VCaP (cell line): ENCODE data around the gene BCL2.

ENCODE experiments used
- H3K27ac ChIP-seq: fragments of 450-650 bp; 2 replicates; pipeline ENCODE4 v1.5.1; 2017
- CTCF ChIP-seq: fragments of 450-650 bp; conservative IDR thresholded peaks from 2 replicates; pipeline ENCODE4 v1.5.1; 2017; ENCODE audit warnings: mild to moderate bottlenecking, moderate library complexity

BCL2 gene

GRCh38 chr18:63322908-63323634 is 3.5 kb upstream of the BCL2 start:
- peak overlapping the region; percentile 42 for H3K27ac ChIP-seq
- TF ChIP-seq CTCF: peak; percentile 85

GRCh38 chr18:63322206-63322605 is 2.6 kb upstream of the BCL2 start:
- no peak for TF ChIP-seq CTCF
- H3K27ac ChIP-seq: peak overlapping the region; percentile 89

GRCh38 chr18:63321291-63321690 is 1.7 kb upstream of the BCL2 start:
- TF ChIP-seq CTCF: no peak
- H3K27ac ChIP-seq: peak overlapping the region; percentile 89

GRCh38 chr18:63320975-63321265 is 1.4 kb upstream of the BCL2 start:
- TF ChIP-seq CTCF: no peak

GRCh38 chr18:63320123-63320974 is 780 bp upstream of the BCL2 start:
- peak; percentile 69 for TF ChIP-seq CTCF
- peak overlapping the region; percentile 89 for H3K27ac ChIP-seq

More at GRCh38 chr18:63320975-63321265, 1.4 kb upstream of the BCL2 start:
- peak overlapping the region; percentile 89 for H3K27ac ChIP-seq

GRCh38 chr18:63318889-63319382 is 633 bp downstream of the BCL2 start:
- no peak for TF ChIP-seq CTCF
- H3K27ac ChIP-seq: peak overlapping the region; percentile 89
